Transverse colon (tissue), 4 donors: Measurements from ENCODE around the gene LIX1. TPM values are rescaled to one million over a fixed set of nuclear protein-coding genes. Genes with fewer than 3 reads are reported as not detected.

Source experiments
- DNase-seq: peaks from one replicate; pipeline ENCODE4 v3.0.0-alpha.2; 2019
- H3K27ac ChIP-seq, 4 donors: fragments of 200-600 bp; sonication (generic); 2 replicates each; pipeline ENCODE4 v1.5.1; 2016 to 2018; ENCODE audit warnings: inconsistent platforms in 4 of 4
- H3K27me3 ChIP-seq: fragments of 200-600 bp; sonication (generic); 2 replicates; pipeline ENCODE4 v1.5.1; 2017; ENCODE audit warnings: inconsistent platforms
- H3K36me3 ChIP-seq, 4 donors: fragments of 200-600 bp; sonication (generic); 2 replicates each; pipeline ENCODE4 v1.5.1; 2017 to 2019; ENCODE audit warnings: inconsistent platforms in 4 of 4
- H3K4me1 ChIP-seq, 4 donors: fragments of 200-600 bp; sonication (generic); 2 replicates each; pipeline ENCODE4 v1.5.1; 2017 to 2020; ENCODE audit warnings: inconsistent platforms in 4 of 4
- H3K4me3 ChIP-seq, 4 donors: fragments of 200-600 bp; sonication (generic); 1 replicate in 1 of 4; 2 replicates in 3 of 4; pipeline versions ENCODE4 v1.5.1 to v1.6.1; 2017 to 2019; ENCODE audit warnings: inconsistent platforms in 4 of 4
- H3K9me3 ChIP-seq, 2 donors: fragments of 200-600 bp; sonication (generic); 2 replicates each; pipeline ENCODE4 v1.5.1; 2017 to 2019; ENCODE audit warnings: inconsistent platforms in 2 of 2
- EP300 ChIP-seq: sonication (generic); formaldehyde crosslinking; IDR thresholded peaks from one replicate; pipeline ENCODE4 v1.6.1; 2017; ENCODE audit warnings: antibody characterized with exemption, low read depth
- POLR2A ChIP-seq: fragments of 450-650 bp; IDR thresholded peaks from one replicate; pipeline ENCODE4 v1.6.1; 2016; ENCODE audit warnings: antibody characterized with exemption, mild to moderate bottlenecking, moderate library complexity
- POLR2AphosphoS5 ChIP-seq, 3 donors: sonication (generic); formaldehyde crosslinking; IDR thresholded peaks; one replicate each; pipeline ENCODE4 v1.6.1; 2016; ENCODE audit warnings: antibody characterized with exemption in 3 of 3
- WGBS, 2 donors: methylation state at CpG; one replicate each; pipeline ENCODE4 v1.1.5; 2018; ENCODE audit warnings: low coverage in 1 of 2; 5-methylcytosine and 5-hydroxymethylcytosine counted together
- in situ Hi-C, 4 donors: fragments of 200-750 bp; cut with MboI; loops; one replicate each; pipeline versions ENCODE4 v1.15.0 to v1.15.1; 2017; ENCODE audit warnings: low sequenced_read_pairs in 3 of 4, low pct_ligation_motif_present in 1 of 4, low pct_unique_long_range_greater_than_20kb in 1 of 4
- intact Hi-C: fragments of 100-400 bp; cut with DNase I; formaldehyde crosslinking; loops from one replicate; pipeline ENCODE4 v1.15.1; 2023; ENCODE audit warnings: low total_unique reads
- total RNA-seq, 4 donors: library from RNA; depleted of rRNA; stranded (reverse); fragments of >200 nt; gene quantifications; one replicate each; pipeline ENCODE4 v1.1.0, GENCODE V29; 2016
- TF ChIP-seq, protein P1 (sequence below), 5 experiments: fragments of 200-600 bp in 3 of 5; fragments of 450-650 bp in 2 of 5; sonication (generic) in 3 of 5; IDR thresholded peaks; 1 replicate in 2 of 5; 2 replicates in 3 of 5; pipeline ENCODE4 v1.5.1; 2016 to 2017; ENCODE audit warnings: antibody characterized with exemption in 5 of 5, inconsistent platforms in 3 of 5, mild to moderate bottlenecking in 2 of 5, moderate library complexity in 1 of 5

LIX1 gene
- total RNA-seq, 4 donors from 2014 or later = 0.16 to 0.41 TPM; not detected in 2

DNA sequence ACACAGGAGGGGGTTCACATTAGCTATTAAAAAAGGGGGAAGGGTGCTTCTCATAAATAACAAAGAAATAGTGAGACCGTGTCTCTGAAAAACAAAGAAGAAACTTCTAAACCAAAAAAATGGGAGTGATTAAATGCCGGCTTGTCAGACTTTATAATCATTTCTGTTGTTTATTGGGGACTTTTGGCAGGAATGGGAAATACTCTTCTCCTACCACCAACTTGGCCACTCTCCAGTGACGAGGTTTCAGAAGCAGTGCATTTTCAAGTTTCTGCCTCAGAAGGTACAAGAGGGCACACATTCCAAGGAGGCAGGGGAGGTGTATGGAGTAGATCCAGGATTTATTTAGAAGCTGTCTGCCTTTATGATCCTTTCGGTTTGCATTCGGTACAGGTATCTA, 46.2 kb downstream of the LIX1 start:
- no peak overlapping the region for H3K27ac ChIP-seq
- intact Hi-C loops = no loop called here
- TF ChIP-seq POLR2AphosphoS5 (IDR thresholded peaks at IDR 0.05) (no peak), EP300 (no peak), POLR2A (no peak)
- TF ChIP-seq, protein P1, sequence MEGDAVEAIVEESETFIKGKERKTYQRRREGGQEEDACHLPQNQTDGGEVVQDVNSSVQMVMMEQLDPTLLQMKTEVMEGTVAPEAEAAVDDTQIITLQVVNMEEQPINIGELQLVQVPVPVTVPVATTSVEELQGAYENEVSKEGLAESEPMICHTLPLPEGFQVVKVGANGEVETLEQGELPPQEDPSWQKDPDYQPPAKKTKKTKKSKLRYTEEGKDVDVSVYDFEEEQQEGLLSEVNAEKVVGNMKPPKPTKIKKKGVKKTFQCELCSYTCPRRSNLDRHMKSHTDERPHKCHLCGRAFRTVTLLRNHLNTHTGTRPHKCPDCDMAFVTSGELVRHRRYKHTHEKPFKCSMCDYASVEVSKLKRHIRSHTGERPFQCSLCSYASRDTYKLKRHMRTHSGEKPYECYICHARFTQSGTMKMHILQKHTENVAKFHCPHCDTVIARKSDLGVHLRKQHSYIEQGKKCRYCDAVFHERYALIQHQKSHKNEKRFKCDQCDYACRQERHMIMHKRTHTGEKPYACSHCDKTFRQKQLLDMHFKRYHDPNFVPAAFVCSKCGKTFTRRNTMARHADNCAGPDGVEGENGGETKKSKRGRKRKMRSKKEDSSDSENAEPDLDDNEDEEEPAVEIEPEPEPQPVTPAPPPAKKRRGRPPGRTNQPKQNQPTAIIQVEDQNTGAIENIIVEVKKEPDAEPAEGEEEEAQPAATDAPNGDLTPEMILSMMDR (IDR thresholded peaks at IDR 0.05) = no peak
- DNase-seq = no peak
- H3K27me3 ChIP-seq = no peaks in the 10 kb centered on the region
- no peaks in the 10 kb centered on the region for H3K9me3 ChIP-seq
- H3K4me1 ChIP-seq = peaks cover 0 to 6% (median 0%) of the 10 kb centered on the region in 4 donors
- 52 to 56% methylated on average over 4 to 5 of the region's 5 CpGs for whole genome bisulfite sequencing, 2 donors
- H3K4me3 ChIP-seq = no peak overlapping the region
- in situ Hi-C loops = no loop called here
- H3K36me3 ChIP-seq = no peaks in the 10 kb centered on the region

DNA sequence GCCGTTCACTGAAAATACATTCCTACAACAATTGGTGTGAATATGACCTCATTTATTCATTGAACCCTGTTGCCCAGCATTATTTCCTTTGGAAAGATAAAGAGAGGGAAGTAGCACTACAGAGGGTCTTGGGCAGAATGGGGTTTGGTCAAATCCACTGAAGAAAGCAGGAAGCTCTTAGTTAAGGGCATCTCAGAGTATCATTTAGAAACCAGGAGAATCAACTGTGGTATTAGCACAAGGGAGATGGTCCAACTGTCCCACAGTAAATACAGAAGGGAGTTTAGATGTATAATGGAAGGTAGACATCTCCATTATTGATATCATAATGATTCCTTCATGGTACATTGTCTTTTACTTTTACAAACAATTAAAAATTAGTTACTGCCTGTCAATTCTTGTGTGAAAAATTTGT, 47.1 kb downstream of the LIX1 start:
- Histone ChIP-seq H3K27me3 (no peaks in the 10 kb centered on the region), H3K4me3 (no peak overlapping the region), H3K36me3 (no peaks in the 10 kb centered on the region), H3K9me3 (no peaks in the 10 kb centered on the region), H3K27ac (no peak overlapping the region), H3K4me1 (peaks cover 0 to 6% (median 0%) of the 10 kb centered on the region in 4 donors)
- intact Hi-C loops (no loop called here), in situ Hi-C loops (no loop called here)
- WGBS, 2 donors = 72 to 80% methylated on average over 1 of the region's 1 CpG
- DNase-seq = no peak
- TF ChIP-seq, protein P1 (IDR thresholded peaks at IDR 0.05) = no peak
- TF ChIP-seq EP300 (no peak), POLR2A (no peak), POLR2AphosphoS5 (IDR thresholded peaks at IDR 0.05) (no peak)

DNA sequence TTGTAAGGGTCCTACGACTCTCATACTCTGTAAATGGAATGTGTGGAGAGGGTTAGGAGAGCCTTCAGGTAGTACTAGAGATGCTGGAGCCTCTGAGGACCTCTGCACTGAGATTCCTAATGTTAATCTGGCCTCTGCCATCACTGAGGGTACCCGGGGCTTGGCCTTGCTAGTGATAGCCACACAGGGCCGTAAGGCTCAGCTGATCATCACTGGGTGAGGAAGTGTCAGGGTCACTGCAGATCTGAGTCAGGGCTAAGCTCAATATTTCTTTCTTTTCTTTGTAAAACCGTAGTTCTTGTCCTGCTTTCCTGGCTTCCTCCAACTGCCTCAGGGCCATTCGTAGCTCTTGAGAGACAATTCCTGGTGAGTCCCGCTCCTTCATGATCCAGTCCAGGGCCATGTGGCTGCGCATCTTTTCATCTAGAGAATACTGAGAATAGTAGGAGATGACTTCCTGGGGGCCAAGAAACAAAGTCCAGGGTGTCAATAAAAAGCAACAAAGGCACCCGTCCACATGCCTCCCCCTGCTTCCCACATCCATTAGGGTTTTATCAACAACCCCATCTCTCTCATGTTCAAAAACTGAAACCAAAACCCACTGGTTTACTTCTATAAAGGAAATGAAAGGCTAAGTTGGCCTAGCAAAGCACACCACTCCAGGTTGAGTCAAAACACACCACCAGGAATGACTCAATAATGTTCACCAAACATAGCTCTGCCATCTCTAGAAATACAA, 47.7 kb downstream of the LIX1 start:
- in situ Hi-C loops = no loop called here

DNA sequence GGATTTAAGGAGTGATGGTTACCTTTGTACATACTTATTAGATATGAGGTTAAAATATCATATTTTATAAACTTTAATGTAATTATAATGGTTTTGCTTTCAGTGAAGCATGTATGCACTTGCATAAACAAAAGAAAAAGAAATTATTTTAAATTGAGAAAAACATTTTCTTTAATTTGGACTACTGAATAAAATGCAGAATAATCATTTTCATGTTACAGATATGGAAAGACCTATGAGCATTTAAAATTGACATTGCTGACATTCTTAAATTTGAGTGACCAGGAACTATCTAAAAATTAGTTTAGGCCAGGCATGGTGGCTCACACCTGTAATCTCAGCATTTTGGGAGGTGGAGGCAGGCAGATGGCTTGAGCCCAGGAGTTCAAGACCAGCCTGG, 49.2 kb downstream of the LIX1 start:
- H3K9me3 ChIP-seq = no peaks in the 10 kb centered on the region
- H3K4me3 ChIP-seq = no peak overlapping the region
- intact Hi-C loops (no loop called here), in situ Hi-C loops (no loop called here)
- TF ChIP-seq EP300 = no peak
- TF ChIP-seq POLR2AphosphoS5 (IDR thresholded peaks at IDR 0.05) = no peak
- TF ChIP-seq, protein P1 (IDR thresholded peaks at IDR 0.05) = no peak
- no peak overlapping the region for H3K27ac ChIP-seq
- H3K27me3 ChIP-seq = no peaks in the 10 kb centered on the region
- DNase-seq = no peak
- H3K4me1 ChIP-seq = peaks cover 0 to 6% (median 0%) of the 10 kb centered on the region in 4 donors
- no peaks in the 10 kb centered on the region for H3K36me3 ChIP-seq

More for the DNA sequence above, 47.7 kb downstream of the LIX1 start:
- Histone ChIP-seq H3K27ac (no peak overlapping the region), H3K36me3 (no peaks in the 10 kb centered on the region), H3K4me1 (peaks cover 0 to 6% (median 0%) of the 10 kb centered on the region in 4 donors), H3K9me3 (no peaks in the 10 kb centered on the region), H3K27me3 (no peaks in the 10 kb centered on the region), H3K4me3 (no peak overlapping the region)
- DNase-seq = no peak
- TF ChIP-seq, protein P1 (IDR thresholded peaks at IDR 0.05) = no peak
- TF ChIP-seq POLR2AphosphoS5 (IDR thresholded peaks at IDR 0.05) (no peak), POLR2A (no peak), EP300 (no peak)
- 81 to 85% methylated on average over 3 to 8 of the region's 8 CpGs for WGBS, 2 donors
- intact Hi-C loops = no loop called here
